GM19035 (cell line): ENCODE data around the gene TENM4.
"Not testable (repeated sequence)": the region's sequence is repeated elsewhere in the genome, so short reads cannot be mapped to it uniquely, and the experiment has no call there.

Source experiments
- ATAC-seq: cut with Tn5 transposase; IDR thresholded peaks from one replicate; pipeline ENCODE4 v1.9.1; 2021; ENCODE audit not compliant: unreplicated experiment

Gene TENM4

DNA sequence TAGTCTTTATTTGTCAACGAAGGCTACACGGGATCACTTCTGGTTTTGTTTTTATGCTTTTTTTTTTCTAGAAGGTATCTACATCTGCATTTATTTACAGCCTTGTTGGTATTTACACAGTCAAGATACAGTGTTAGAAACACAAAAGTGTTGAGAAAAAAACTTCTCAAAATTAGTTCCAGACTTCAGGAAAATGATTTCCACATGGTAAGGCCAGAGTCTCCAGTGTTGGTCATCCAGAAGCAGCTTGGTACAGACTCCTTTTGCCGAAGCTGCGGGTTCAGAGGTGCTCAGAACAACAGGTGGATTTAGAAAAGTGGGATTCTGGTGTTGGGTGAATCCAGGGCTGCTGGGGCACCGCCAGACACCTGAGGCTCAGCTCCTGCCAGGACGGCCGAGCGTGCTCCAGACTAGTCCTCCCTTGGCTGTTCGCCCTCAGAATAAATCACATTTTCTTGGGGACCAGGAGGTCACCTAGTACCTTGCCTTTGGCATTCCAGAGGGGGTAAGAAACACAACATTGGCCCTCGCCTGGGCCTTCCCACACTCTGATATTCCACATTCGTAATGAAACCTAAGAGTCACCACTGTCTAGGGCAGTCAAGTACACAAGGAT, 787.4 kb downstream of the TENM4 start:
- no peak for ATAC-seq

DNA sequence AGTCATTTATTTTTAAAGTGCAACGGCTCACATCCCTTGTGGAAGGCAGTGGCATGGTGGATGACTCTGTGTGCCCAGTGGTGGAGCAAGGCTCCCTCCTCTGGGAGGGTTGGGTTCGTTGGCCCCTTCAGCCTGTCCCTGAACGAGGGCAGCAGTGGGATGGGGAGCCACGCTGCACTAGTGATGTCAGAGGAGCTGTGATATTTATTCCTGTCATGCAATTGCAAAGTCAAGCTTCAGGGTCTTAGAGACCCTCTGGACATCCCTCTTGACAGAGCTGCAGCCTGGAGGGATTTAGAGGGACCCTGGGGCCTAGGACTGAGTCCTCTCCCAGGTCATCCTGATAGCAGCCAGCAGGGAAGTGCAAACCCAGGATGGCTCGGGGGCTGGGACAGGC, 788.0 kb downstream of the TENM4 start:
- ATAC-seq, result no peak

DNA sequence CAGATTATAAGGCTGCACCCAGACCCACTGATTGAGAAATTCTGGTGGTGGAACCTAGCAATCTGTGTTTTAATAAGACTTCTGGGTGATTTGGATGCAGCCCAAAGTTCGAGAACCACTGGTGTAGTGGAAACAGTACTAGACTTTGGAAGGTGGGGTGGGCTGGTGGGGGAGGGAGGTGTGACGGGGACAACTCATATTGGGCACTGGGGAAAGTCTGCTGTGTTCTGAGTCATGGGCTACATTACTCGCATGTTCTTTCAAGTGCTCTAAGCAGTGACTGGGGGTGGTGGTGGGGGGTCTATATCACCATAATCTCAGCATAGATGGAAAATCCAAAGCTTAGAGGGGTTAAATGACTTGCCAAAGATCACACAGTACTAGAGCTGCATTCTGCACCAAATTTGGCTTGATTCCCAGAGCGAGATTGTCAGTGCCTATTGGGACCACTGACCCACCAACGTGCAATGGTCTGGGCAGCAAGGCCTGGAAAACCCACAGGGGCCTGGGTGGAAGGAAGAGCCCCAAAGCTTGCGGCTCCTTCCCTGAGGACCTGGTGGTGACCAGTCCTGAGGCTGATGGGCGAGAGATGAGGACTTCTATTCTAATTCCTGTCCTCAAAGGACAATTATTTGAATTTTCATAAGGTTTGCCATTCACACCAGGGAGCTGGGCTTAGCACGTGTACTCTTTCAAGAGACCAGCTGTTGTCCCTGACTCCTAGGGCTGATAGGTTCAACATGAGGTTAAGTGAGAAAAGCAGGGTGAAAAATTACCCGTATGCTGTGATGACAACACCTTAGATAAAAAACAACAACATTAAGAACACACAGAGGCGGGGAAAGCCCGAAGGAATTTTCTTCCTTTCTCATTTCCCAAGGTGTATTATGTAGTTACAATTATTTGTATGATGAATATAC, 788.6 kb downstream of the TENM4 start:
- ATAC-seq, result no peak

DNA sequence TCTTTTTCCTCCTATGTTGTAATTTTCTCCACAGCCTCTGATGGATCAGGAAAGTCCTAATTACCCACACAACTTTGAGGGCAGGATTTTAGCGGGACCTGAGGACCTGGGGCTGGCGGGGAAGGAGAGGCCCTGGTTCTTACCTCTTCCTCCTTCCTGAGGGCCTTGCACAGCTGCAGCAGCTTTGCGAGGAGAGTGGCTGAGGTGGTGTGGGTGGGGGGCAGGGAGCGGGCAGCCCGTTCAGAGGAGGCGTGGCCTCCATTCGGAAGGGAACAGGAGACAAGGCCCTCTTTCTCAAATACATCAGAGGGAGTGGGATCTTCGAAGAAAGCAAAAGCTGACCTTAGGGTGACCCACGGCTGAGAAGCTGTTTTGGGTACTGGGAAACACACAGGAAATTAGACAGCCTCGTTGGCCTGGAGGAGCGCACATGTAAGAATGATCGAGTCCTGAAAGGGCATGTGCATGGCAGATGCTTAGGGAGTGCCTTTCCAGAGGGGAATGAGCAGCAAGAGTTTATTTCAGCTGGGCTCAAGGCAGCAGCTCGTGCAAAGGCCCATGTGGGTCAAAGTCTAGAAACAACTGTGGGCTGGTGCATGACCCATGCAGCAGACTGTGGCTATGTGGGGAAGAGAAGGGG, 789.6 kb downstream of the TENM4 start:
- ATAC-seq, result no peak

DNA sequence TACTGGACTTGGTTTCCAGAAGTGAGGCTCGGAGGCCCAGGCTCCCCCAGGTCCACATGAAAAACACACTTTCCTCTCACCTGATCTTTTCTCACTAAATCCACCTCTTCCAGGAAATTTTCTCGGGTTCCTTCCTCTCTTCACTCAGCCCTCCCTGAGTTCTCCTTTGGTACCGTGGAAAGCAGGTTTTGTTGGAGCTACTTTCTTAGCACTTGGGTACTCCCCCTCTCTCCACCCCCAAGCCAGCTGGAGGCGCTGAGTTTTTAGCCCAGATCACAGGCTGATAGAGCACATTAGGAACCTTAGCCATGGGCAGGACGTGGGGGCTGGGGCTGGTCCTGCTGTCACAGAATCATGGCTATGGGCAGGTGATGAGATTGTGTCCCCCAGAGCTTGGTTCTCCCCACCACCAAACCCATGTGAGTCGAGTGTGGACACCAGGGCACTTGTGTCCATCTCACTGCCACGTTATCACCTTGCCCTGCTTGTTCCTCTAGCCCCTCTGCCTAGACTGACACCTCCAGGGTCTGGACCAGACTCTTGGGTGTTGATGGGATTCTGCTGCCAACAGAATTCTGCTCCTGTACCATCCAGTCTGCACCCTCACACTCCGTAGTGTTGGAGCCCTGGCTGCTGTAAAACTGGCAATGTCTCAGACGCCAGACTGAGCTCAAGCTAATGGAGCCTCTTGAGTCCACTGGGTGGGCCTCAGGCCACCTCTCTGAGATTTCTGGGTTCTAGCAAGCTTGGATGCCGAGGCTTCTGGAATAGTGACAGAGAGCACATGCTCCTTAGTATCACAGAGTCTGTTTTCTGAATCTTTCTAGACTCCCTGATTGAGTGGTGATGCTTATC, 791.2 kb downstream of the TENM4 start:
- no peak for ATAC-seq

DNA sequence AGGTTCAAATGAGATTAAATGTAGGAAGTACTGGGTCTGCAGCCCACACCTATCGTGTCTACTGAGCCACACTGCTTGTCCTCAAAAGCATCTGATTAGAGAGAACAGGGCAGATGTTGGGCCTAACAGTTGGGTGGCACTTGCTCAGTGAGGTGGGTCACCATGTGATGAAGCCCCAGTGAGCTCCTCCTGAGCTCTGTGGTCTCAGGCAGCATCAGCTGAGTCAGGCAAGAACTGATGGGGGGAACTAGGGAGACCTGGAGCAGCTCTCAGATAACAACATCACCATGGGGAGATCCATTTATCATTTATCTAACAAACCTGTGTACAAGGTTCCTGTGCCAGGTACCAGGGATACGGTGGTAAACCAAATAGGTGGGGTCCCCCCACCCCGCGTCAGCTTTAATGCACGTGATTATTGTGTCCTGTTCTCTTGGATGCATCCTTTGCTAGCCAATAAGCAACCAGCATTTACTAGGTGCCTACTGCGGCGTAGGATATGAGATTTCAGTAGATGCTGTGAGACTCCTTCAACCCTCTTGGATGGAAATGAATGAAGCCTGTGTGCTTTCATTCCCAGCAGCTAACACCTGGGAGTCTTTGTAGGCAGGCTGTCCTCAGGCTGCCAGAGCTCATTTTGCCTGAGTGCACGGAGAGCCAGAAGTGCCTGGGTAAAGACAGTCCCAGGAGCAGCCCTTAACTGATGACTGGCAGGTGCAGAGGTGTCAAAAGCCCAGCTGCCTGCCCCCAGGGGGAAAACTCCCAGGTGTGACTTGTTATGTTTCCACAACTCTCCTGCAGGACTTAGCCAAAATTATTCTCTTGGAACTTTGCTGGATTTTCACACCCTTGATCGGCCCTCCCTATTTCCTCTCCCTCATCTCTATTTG, 792.6 kb downstream of the TENM4 start:
- no peak for ATAC-seq

DNA sequence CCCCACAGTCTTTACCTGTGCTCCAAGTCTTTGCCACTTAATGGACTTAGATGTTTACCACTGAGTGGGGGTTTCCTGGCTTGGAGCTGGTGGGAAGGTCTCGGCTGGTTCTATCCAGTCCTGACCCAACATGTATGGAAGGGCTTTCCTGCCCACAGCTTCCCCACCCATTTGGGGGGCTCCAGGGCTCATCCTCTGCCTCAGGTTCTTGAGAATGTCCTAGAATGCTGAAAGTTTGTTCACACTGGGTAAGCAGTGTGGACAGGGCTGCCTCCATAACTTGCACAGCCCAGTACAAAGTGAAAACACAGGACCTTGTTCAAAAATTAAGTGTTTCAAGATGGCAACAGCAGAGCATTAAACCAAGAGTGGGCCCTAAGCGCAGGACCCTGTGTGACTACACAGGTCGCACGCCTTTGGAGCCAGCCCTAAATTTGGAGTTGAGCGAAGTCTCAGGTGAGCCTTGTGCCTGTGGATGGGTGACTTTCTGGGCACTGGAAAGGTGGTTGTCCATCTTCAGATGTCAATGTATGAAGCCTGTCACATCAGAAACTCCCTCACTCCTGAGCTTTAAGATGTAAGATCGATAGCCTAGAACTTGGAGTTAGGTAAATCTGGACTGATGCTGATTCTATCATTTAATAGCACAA, 793.4 kb downstream of the TENM4 start:
- ATAC-seq, result no peak

DNA sequence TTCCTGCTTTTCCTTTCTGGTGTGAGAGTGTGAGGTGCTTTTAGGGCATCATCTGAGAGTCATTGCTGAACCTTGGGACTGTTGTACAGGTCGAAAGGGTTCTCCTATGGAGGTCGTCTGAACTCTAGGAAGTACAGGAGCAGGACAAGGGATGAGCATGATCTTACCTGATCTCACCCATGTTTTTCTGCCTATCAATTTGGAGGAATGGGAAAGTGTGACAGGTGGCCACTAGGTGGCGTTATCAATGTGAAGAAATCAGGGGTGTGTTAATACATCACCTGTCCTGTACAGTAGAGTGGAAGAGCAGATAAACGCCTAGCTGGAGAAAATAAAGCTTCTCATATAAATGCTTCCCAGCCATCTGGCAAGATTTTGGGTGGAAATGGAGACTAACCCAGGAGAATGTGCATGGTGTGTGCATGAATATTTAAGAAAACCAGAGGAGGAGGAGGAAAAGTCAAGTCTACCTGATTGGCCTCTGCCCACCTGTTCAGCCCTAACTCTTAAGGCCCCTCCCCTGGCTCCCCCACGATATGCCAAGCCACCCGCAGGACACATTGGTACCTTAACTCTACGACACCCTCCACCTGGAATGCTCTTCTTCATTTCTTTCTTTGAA, 794.2 kb downstream of the TENM4 start:
- peak; percentile 65 for ATAC-seq

DNA sequence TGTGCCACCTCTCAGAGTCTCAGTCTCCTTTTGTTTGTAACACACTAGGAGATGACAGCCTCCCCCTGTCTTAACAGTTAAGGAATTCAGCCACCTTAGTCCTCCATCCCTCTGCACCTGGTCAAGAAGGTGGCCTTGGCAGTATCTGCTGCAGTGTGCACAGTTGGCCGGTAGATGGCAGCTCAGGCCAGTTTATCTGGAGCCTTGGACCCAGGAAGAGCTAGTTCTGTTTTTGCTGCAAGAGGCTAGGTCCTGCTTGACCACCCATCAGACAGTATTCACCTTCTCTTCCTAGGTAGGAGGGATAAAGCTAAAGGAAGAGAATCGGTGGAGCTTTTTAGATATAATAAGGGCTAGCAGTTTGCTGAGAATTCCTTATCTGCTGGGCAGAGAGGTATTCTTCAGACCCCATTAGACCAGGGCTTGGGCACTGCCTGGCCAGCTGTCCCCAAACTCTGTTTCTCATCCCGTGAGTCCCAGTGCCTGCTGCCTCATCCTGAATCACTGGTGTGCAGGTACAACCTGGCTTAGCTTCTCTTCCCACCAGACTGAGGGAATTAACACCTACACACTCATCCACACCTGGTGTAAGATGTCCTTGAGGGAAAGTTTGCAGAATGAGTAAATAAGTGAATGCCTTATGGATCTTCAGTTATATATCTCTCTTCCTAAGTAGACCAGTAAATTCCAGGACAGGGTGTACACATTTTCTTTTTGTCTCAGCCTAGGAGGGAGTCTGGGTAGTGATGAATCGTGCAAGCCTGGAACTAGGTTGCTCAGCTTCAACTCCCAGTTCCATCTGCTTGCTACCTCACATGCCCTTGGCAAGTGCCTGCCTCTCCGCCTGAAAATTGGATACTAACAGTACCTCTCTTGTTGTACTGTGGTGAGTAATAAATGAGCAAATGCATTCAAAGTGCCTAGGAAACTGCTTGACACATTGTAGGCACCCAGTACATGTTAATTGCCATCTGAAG, 795.3 kb downstream of the TENM4 start:
- ATAC-seq, result peak; percentile 85

DNA sequence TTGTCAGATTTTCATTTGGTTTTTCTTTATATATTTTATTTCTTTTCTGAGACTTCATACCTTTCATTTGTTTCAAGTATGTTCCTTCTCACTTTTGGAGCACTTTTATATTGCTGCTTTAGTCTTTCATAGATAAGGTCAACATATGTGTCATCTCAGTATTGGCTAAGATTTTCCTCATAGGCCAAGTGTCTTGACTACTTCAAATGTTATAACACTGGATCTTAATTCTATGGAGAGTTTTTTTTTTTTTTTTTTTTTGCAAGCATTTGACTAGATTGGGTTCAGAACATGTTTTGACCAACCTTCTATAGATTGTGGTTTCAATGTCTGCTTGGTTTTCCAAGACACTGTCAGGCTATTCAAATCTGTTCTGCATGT, 797.2 kb downstream of the TENM4 start:
- no peak for ATAC-seq

DNA sequence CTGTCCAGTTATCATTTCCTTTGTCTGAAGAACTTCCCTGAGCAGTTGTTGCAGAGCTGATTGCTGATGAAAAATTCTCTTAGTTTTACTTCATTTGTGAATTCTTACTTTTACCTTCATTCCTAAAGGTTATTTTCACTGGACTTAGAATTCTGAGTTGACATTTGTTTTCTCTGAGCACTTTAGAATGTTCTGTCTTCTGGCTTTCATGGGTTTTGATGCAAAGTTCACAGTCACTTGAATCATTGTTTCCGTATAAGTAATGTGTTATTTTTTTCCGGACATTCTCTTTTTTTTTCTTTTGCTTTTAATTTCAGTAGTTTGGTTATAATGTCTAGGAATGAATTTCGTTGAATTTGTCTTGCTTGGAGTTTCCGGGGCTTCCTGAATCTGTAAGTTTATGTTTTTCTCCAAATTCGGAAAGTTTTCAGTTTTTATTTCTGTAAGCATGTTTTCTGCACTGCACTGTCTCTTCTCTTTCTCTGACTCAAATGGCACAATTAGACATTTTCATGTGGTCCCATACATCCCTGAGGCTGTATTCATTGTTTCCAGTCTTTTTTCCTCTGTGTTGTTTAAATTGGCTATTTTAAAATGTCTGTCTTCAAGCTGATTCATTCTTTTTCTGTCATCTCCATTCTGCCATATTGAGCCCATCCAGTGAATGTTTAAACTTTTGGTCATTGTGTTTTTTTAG, 797.7 kb downstream of the TENM4 start:
- no peak for ATAC-seq

DNA sequence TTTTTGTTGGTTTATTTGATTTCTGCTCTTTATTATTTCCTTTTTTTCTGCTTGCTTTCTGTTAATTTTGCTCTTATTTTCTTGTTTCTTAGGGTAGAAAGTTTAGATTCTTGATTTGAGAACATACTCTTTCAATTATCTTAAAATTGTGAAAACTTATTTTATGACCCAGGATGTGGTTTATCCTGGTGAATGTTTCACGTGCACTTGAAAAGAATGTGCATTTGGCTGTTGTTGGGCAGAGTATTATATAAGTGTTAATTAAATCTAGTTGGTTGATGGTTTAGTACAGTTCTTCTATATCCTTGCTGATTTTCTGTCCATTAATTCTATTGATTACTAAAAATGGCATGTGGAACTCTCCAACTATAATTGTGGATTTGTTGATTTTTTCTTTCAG, 799.3 kb downstream of the TENM4 start:
- ATAC-seq, result no peak

DNA sequence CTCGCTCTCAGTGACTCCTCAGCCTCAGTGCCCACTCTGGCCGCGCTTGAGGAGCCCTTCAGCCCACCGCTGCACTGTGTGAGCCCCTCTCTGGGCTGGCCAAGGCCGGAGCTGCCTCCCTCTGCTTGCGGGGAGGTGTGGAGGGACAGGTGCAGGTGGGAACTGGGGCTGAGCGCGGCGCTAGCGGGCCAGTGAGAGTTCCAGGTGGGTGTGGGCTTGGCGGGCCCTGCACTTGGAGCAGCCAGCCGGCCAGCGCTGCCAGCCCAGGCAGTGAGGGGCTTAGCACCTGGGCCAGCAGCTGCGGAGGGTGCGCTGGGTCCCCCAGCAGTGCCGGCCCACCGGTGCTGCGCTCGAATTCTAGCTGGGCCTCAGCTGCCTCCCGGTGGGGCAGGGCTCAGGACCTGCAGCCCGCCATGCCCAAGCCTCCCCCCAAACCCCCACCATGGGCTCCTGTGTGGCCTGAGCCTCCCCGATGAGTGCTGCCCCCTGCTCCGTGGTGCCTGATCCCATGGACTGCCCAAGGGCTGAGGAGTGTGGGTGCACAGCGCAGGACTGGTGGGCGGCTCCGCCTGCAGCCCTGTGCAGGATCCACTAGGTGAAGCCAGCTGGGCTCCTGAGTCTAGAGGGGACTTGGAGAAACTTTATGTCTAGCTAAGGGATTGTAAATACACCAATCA, 802.0 kb downstream of the TENM4 start:
- ATAC-seq, result no peak

DNA sequence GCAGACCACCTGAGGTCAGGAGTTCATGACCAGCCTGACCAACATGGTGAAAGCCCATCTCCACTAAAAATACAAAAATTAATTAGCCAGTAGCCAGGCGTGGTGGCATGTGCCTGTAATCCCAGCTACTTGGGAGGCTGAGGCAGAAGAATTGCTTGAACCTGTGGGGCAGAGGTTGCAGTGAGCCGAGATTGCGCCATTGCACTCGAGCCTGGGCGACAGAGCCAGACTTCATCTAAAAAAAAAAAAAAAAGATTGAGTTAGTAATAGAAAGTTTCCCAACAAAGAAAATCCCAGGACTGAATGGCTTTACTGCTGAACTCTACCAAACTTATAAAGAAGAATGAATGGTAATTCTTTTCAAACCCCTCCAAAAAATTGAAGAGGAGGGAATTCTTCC, 803.3 kb downstream of the TENM4 start:
- ATAC-seq, result not testable (repeated sequence)

DNA sequence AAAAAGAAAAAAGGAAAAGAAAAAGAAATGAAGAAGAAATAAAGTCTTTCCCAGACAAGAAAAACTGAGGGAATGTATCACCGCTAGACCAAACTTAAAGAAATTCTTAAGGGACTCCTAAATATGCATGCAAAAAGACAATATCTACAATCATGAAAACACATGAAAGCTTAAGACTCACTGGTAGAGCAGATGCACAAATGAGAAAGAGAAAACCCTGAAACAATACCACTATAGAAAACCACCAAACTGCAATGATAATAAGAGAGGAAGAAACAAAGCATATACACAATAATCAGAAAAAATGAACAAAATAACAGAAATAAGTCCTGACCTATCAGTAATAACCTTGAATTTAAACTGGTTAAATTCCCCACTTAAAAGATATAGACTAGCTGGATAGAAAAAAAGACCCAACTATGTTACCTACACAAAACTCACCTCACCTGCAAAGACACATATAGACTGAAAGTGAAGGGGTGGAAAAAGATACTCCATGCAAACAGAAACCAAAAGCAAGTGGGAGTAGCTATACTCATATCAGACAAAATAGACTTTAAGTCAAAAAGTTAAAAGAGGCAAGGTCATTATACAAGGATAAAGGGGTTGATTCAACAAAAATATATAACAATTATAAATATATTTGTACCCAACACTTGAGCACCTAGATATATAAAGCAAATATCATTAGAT, 804.9 kb downstream of the TENM4 start:
- ATAC-seq, result no peak
